HL-60 (cell line): ENCODE measurements around the gene NF1.

Source experiments
- GABPA ChIP-seq: IDR thresholded peaks from 2 replicates; pipeline ENCODE4 v1.6.1; 2012; ENCODE audit warnings: low read depth
- POLR2AphosphoS5 ChIP-seq: IDR thresholded peaks from 2 replicates; pipeline ENCODE4 v1.6.1; 2012; ENCODE audit warnings: low read depth
- TF ChIP-seq, protein P1 (sequence below): IDR thresholded peaks from one replicate; pipeline ENCODE4 v1.5.1; 2011; ENCODE audit warnings: low read length, control low read depth, inconsistent platforms; ENCODE audit not compliant: insufficient read depth

DNA sequence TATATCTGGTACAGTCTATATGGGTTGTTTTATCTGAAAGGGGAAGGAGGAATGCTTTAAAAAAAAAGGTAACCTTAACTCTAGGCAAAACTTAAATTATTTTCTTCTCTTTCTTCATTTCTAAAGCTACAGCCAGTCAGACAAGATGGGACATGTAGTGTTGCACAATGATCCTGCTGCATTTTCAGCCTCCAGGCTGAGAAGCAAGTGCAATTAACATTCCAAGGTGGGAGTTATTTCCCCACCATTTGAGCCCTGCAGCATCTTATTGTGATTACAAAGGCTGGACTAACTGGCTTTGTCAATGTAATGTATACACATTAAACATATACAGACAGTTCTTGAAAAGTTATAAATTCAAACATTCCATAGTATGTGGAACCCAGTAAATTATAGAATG is 22.6 kb upstream of the NF1 start:
- TF ChIP-seq, protein P1, sequence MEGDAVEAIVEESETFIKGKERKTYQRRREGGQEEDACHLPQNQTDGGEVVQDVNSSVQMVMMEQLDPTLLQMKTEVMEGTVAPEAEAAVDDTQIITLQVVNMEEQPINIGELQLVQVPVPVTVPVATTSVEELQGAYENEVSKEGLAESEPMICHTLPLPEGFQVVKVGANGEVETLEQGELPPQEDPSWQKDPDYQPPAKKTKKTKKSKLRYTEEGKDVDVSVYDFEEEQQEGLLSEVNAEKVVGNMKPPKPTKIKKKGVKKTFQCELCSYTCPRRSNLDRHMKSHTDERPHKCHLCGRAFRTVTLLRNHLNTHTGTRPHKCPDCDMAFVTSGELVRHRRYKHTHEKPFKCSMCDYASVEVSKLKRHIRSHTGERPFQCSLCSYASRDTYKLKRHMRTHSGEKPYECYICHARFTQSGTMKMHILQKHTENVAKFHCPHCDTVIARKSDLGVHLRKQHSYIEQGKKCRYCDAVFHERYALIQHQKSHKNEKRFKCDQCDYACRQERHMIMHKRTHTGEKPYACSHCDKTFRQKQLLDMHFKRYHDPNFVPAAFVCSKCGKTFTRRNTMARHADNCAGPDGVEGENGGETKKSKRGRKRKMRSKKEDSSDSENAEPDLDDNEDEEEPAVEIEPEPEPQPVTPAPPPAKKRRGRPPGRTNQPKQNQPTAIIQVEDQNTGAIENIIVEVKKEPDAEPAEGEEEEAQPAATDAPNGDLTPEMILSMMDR: no peak
- TF ChIP-seq GABPA: no peak
- TF ChIP-seq POLR2AphosphoS5: no peak
